Peyer's patch (tissue), 4 donors: ENCODE results near the gene LRG1. TPM values are rescaled to one million over a fixed set of nuclear protein-coding genes. Genes with fewer than 3 reads are reported as not detected.

Experiments used
- DNase-seq, 3 donors: peaks; one replicate each; pipeline ENCODE4 v3.0.0-alpha.2; 2017 to 2019
- H3K27ac ChIP-seq, 4 donors: fragments of 200-600 bp; sonication (generic); one replicate each; pipeline ENCODE4 v1.5.1; 2016 to 2019
- H3K27me3 ChIP-seq, 2 donors: fragments of 200-600 bp; sonication (generic); one replicate each; pipeline ENCODE4 v1.5.1; 2019
- H3K36me3 ChIP-seq, 3 donors: fragments of 200-600 bp; sonication (generic); one replicate each; pipeline ENCODE4 v1.5.1; 2016 to 2019
- H3K4me1 ChIP-seq, 4 donors: fragments of 200-600 bp; sonication (generic); one replicate each; pipeline ENCODE4 v1.5.1; 2016 to 2019
- H3K4me3 ChIP-seq, 4 donors: fragments of 200-600 bp; sonication (generic); 1 replicate in 3 of 4; 2 replicates in 1 of 4; pipeline ENCODE4 v1.5.1; 2016 to 2019; ENCODE audit warnings: mild to moderate bottlenecking in 1 of 4
- H3K9me3 ChIP-seq, 4 donors: fragments of 200-600 bp; sonication (generic); one replicate each; pipeline ENCODE4 v1.5.1; 2016 to 2019; ENCODE audit warnings: mild to moderate bottlenecking in 1 of 4
- CTCF ChIP-seq, 6 experiments: fragments of 450-650 bp in 4 of 6; fragments of 200-600 bp in 2 of 6; sonication (generic) in 1 of 6; IDR thresholded peaks; one replicate each; pipeline ENCODE4 v1.5.1; 2017 to 2019; ENCODE audit warnings: antibody characterized with exemption in 6 of 6, mild to moderate bottlenecking in 3 of 6, moderate library complexity in 1 of 6
- POLR2A ChIP-seq, 2 donors: fragments of 450-650 bp; IDR thresholded peaks; one replicate each; pipeline ENCODE4 v1.5.1; 2017; ENCODE audit warnings: antibody characterized with exemption in 2 of 2, mild to moderate bottlenecking in 2 of 2, moderate library complexity in 2 of 2
- total RNA-seq, 4 donors: library from RNA; depleted of rRNA; stranded (reverse); fragments of >200 nt; gene quantifications; one replicate each; pipeline ENCODE4 v1.1.0, GENCODE V29; 2016

LRG1 gene
- total RNA-seq, 4 donors from 2014 or later: 1.7 to 3.5 (median 3.0) TPM

GRCh38 chr19:4585556-4585955 lies 45.7 kb upstream of the LRG1 start:
- H3K27me3 ChIP-seq: peaks cover 0 to 33% of the 10 kb centered on the region in 2 donors

GRCh38 chr19:4584670-4585460 lies 45.0 kb upstream of the LRG1 start:
- peaks cover 0 to 23% (median 9%) of the 10 kb centered on the region in 4 donors for H3K4me1 ChIP-seq
- DNase-seq: no peak
- no peak for TF ChIP-seq POLR2A (IDR thresholded peaks at IDR 0.05)
- no peak for TF ChIP-seq CTCF (IDR thresholded peaks at IDR 0.05)
- H3K4me3 ChIP-seq: peak overlapping the region in 3 of 4 donors; percentile 12 to 40 (median 18)
- H3K36me3 ChIP-seq: no peaks in the 10 kb centered on the region
- no peaks in the 10 kb centered on the region for H3K9me3 ChIP-seq
- peaks cover 0 to 39% of the 10 kb centered on the region in 2 donors for H3K27me3 ChIP-seq
- H3K27ac ChIP-seq: no peak overlapping the region

More at GRCh38 chr19:4585556-4585955, 45.7 kb upstream of the LRG1 start:
- Histone ChIP-seq H3K9me3 (no peaks in the 10 kb centered on the region), H3K36me3 (no peaks in the 10 kb centered on the region), H3K4me1 (peaks cover 0 to 20% (median 9%) of the 10 kb centered on the region in 4 donors), H3K4me3 (no peak overlapping the region), H3K27ac (no peak overlapping the region)
- no peak for DNase-seq
- TF ChIP-seq CTCF (IDR thresholded peaks at IDR 0.05): no peak
- no peak for TF ChIP-seq POLR2A (IDR thresholded peaks at IDR 0.05)

GRCh38 chr19:4583961-4584669 lies 44.3 kb upstream of the LRG1 start:
- TF ChIP-seq CTCF (IDR thresholded peaks at IDR 0.05) (no peak), POLR2A (IDR thresholded peaks at IDR 0.05) (no peak)
- Histone ChIP-seq H3K4me3 (peak overlapping the region in 3 of 4 donors; percentile 12 to 40 (median 18)), H3K4me1 (peaks cover 0 to 23% (median 9%) of the 10 kb centered on the region in 4 donors), H3K36me3 (no peaks in the 10 kb centered on the region), H3K27ac (no peak overlapping the region), H3K27me3 (peaks cover 0 to 39% of the 10 kb centered on the region in 2 donors), H3K9me3 (no peaks in the 10 kb centered on the region)
- no peak for DNase-seq

GRCh38 chr19:4582980-4583842 lies 43.4 kb upstream of the LRG1 start:
- no peak overlapping the region for H3K27ac ChIP-seq
- TF ChIP-seq POLR2A (IDR thresholded peaks at IDR 0.05) (no peak), CTCF (IDR thresholded peaks at IDR 0.05) (no peak)
- H3K27me3 ChIP-seq: peaks cover 0 to 39% of the 10 kb centered on the region in 2 donors
- no peaks in the 10 kb centered on the region for H3K36me3 ChIP-seq
- peaks cover 0 to 23% (median 9%) of the 10 kb centered on the region in 4 donors for H3K4me1 ChIP-seq
- no peak for DNase-seq
- no peaks in the 10 kb centered on the region for H3K9me3 ChIP-seq
- H3K4me3 ChIP-seq: no peak overlapping the region
